NCI-H2227 (cell line): Measurements from ENCODE around the gene CSH2.

Source experiments
- DNase-seq: peaks from one replicate; lab custom pipeline; 2025; ENCODE audit not compliant: unreplicated experiment; lab: John Stamatoyannopoulos, UW

The CSH2 gene

GRCh38 chr17:63855185-63855584 lies 18.3 kb downstream of the CSH2 start:
- DNase-seq, result no peak

GRCh38 chr17:63854709-63855108 lies 18.8 kb downstream of the CSH2 start:
- DNase-seq, result no peak

GRCh38 chr17:63853260-63853659 lies 20.2 kb downstream of the CSH2 start:
- no peak for DNase-seq

DNA sequence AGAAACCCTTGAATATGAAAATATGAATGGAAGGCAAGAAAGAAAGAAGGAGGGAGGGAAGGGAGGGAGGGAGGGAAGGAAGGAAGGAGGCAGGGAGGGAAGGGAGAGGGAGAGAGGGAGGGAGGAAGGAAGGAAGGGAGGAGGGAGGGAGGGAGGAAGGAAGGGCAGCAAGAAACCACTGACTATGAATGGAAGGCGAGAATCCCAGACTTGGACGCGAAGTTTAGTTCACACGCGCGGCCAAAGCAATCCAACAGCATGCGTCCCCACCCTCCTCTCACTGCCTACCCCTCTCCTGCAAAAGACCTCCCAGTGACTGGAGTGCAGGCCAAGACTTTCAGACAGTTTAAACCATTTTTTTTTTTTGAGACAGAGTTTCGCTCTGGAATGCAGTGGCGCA lies 23.1 kb downstream of the CSH2 start:
- DNase-seq, result no peak

DNA sequence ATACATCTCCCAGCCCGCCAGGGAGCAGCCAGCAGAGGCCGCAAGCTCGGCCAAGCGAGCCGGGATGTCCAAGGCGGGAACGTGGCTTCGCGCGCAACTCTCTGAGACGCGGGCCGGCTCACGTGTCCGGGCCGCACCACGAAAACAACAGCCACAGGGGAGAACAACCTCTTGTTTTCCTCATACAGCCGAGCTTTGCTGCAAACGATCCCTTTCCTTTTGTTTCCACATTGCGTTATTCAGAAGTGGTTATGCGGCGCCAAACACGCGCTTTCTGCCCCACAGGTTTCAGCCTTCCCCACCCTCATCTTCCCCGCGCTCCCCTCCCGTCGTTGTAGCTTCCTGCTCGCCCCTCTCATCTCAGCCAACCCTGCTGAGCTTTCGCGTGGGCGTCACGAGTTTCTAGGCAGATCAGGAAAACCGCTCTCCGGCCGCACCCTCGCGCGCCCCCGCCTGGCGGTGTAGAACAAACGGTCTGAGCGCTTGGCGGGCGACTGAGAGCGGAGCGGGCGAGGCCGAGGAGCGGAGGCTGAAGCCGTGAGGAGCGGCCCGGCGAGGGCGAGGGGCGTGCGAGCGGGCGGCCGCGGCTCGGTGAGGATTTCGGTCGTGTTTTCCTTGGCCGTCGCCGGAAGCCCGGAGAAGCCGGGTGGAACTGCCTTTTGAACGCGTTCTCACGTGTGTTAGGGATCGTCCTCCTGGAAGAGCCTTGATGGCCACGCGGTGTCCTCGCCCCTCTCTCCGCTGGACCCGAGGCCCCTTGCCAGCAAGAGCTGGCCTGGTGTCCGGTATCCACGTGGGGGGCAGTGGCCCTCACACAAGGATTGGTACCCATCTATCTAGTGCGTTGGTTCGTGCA lies 24.4 kb downstream of the CSH2 start:
- DNase-seq, result no peak

DNA sequence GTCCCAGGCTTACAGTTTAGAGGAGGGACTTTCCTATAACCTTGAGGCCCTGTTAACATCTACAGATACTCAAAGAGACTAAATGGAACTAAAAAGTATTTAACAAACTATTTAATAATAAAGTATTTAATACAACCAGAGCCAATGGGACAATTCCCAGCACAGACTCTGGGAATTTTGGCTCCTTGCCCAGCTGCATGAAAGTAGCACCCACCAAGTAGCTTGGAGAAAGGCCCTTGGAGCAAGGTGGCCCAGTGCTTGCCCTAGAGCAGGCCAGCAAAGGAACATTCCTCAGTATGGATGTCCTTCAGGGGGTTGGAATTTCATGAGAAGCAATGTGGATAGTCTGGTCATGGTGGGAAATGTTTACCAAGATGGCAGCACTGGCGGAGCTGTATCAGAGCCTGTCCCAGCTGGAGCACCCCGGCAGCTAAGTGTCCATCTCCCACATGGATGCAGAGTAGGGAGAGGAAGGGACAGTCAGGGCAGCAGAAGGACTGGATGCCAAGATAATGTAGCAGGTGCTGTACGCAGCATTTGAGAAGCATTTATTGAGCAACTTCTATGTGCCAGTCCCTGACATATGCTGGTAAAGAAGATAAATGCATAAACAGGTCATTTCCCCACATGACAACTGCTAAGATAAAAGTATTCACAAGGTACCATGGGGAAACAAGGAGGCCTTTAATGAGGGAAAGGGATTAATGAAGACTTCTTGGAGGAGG lies 25.8 kb downstream of the CSH2 start:
- no peak for DNase-seq

- DNase-seq, result no peak
Observed at GRCh38 chr17:63845509-63845908, 28.0 kb downstream of the CSH2 start.

DNA sequence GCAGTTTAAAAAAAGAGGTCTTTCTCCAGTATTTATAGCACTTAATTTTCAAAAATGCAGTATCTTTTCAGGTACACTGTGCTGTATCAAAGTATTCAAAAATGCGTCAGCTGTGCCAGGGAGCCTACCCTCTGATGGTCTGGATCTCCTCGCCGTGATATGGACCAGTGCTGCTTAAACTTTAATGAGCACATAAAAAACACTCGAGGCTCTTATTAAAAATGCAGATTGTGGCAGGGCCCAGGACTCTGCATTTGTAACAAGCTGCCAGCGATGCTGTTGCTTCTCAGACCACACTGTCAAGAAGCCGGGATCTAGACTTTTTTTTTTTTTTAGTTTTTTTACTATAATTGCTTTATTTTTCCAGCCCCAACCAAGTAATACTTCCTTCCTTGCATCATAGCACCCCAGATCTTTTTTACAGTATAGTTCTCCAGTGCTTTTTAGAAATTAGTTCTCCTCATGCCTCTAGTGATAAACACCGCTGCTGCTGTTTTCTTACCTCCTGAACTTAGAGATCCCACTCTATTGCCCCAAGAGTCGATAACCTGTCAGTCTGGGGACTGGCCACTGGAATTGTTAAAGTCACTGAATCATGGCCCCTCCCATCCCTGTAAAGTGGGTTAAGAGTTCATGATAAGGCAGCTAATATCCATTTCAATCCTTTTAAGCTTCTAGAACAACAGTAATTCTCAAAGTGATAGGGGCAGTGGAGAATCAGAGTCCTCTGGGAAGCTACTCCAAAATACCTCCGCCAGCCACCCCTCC lies 29.4 kb downstream of the CSH2 start:
- DNase-seq, result no peak

- DNase-seq, result peak; percentile 27
Observed at GRCh38 chr17:63843387-63843888, 30.0 kb downstream of the CSH2 start.

- peak; percentile 100 for DNase-seq
Observed at GRCh38 chr17:63842540-63843386, 30.7 kb downstream of the CSH2 start, which contains the start of gene SMARCD2. SMARCD2 (minus strand) TSS chr17:63842685; CDS start chr17:63842674, 11 bp downstream.

GRCh38 chr17:63842173-63842539 lies 31.3 kb downstream of the CSH2 start:
- peak; percentile 78 for DNase-seq

DNA sequence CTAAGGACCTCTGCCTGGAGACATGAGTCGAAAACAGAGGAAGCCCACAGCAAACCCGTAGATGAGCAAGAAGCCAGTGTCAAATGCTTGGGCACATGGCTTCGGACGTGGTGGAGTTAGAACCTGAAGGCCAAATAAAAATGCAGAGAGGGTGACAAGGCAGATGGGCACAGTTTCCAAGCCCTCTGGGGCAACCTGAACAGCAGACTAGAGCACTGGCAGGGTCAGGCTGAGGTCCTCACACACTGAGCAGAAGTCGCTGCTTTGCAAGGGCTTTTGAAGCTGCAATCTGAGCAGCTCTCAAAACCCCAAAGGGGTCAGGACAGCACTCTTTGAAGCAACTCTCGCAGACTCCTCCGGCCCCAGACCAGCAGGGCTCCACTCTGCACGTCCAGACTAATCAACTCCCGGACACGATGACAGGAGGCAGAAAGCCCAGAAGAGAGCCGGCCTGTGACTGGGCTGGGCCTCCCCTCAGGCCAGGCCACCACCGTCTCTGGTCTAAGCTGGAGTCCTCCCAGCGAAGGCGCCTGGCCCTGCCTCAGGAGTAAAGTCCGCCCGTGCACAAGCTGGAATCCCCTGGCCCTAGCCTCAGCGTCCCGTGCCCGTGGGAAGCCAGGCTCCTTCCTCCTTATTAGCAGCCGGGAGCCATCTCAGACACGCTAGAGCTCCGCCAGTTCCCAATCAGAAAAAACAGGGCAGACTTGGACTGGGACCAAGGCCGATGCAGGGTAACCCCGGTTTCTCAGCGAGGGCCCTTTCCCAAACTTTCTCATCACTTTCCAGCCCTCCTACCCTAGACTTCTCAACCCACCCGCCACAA lies 31.9 kb downstream of the CSH2 start:
- DNase-seq, result peak; percentile 54

GRCh38 chr17:63840591-63841349 lies 32.7 kb downstream of the CSH2 start:
- no peak for DNase-seq

DNA sequence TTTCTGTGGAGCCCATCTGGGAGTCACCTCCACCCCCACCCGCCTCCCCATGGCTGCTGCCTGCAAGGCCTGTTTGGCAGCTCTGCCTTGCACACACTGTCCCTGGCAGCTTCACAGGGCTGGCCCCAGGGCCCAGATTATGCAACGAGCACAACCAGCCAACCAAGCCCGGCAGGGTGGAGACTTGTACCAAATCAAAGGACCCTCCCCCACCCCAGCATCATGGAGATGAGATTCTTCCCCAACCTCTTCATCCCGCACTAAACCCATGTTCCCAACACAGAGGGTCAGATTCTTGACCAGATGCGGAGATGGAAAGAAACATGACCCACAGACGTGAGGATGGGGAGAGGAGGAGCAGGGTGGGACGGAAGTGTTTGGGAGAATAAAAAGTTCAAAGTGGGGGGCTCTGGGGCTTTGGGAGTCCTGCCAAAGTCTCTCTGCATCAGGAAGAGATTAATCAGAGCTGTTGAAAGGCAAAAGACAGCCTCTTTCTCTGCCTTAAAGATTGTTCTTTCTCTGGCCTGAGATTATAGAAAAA lies 34.8 kb downstream of the CSH2 start:
- DNase-seq, result no peak

DNA sequence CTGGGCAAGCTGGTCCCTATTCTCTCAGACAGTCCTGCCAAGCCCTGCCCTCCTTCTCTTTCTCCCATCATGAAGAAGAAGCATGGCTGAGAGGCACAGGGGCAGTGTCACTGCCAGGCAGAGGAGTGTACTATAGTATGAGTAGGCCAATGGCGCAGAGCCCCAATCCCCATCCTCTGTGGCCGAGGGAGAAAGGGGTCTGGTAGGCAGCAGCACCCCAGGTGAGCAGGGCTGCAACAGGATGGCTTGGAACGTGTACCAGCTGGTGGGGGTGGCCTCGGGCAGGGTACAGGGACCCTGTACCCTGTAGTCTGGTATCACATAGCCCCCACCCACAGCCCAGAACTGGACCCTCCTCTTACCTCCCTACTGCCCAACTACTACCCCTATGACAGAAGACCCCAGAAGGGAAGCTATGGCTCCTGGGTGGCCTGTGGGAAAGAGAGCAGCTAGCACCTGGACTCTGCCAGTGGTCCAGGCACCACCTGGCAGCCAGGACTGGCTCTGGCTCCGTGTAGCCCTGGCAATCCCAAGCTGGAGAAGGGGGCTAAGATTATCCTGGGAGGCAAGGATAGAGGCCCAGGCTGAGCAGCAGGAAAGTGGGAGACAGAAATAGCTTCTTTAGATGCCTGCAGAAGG lies 35.4 kb downstream of the CSH2 start:
- no peak for DNase-seq

DNA sequence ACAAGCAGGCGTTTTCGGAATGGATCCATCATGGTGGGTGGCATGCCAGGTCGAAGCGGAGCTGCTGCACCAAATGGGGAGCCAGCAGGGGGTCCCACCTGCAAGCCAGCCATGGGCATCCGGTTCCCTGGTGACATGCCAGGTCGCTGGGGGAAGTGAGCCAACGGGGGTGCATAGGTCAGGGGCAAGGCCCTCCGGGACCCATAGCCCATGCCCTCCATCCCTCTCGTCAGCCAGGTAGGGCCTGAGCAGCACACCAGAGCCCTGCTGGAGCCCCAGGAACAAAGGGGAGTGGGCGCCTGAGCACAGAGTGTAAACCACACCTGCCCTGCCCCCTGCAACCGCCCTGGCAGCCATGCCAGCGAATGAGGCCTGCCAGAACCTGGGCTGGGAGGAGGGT lies 36.0 kb downstream of the CSH2 start:
- no peak for DNase-seq

GRCh38 chr17:63836811-63837210 lies 36.7 kb downstream of the CSH2 start:
- no peak for DNase-seq

- DNase-seq, result no peak
Observed at GRCh38 chr17:63835167-63835720, 38.2 kb downstream of the CSH2 start.
